A549 treated with CORT108297 at 1 μM for 4 hours (cell line): ENCODE data around the gene KAT6B. TPM values are rescaled to one million over a fixed set of nuclear protein-coding genes. Genes with fewer than 3 reads are reported as not detected.

Experiments
- total RNA-seq: library from RNA; stranded (reverse); fragments of 200-300 nt; extraction: Qiagen RNA extraction; gene quantifications from 5 replicates; pipeline ENCODE4 v1.2.3, GENCODE V29; 2022

Gene KAT6B
- total RNA-seq: 4.7 to 6.2 TPM (median 5.9 TPM) in 5 replicates

DNA sequence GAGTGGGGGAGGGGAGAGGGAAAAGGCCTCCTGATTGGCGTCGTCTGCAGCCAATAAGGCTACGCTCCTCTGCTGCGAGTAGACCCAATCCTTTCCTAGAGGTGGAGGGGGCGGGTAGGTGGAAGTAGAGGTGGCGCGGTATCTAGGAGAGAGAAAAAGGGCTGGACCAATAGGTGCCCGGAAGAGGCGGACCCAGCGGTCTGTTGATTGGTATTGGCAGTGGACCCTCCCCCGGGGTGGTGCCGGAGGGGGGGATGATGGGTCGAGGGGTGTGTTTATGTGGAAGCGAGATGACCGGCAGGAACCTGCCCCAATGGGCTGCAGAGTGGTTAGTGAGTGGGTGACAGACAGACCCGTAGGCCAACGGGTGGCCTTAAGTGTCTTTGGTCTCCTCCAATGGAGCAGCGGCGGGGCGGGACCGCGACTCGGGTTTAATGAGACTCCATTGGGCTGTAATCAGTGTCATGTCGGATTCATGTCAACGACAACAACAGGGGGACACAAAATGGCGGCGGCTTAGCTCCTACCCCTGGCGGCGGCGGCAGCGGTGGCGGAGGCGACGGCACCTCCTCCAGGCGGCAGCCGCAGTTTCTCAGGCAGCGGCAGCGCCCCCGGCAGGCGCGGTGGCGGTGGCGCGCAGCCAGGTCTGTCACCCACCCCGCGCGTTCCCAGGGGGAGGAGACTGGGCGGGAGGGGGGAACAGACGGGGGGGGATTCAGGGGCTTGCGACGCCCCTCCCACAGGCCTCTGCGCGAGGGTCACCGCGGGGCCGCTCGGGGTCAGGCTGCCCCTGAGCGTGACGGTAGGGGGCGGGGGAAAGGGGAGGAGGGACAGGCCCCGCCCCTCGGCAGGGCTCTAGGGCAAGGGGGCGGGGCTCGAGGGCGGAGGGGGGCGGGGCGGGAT is at the start of gene KAT6B:
Gene KAT6B (plus strand): TSS at position 459 of the 903 bp plus-strand sequence. CDS start 16,258 bp downstream, outside the sequence.

